ENCODE measurements around the gene TBX1.
"Not testable (repeated sequence)": the region's sequence is repeated elsewhere in the genome, so short reads cannot be mapped to it uniquely, and the experiment has no call there.

TBX1 gene

DNA sequence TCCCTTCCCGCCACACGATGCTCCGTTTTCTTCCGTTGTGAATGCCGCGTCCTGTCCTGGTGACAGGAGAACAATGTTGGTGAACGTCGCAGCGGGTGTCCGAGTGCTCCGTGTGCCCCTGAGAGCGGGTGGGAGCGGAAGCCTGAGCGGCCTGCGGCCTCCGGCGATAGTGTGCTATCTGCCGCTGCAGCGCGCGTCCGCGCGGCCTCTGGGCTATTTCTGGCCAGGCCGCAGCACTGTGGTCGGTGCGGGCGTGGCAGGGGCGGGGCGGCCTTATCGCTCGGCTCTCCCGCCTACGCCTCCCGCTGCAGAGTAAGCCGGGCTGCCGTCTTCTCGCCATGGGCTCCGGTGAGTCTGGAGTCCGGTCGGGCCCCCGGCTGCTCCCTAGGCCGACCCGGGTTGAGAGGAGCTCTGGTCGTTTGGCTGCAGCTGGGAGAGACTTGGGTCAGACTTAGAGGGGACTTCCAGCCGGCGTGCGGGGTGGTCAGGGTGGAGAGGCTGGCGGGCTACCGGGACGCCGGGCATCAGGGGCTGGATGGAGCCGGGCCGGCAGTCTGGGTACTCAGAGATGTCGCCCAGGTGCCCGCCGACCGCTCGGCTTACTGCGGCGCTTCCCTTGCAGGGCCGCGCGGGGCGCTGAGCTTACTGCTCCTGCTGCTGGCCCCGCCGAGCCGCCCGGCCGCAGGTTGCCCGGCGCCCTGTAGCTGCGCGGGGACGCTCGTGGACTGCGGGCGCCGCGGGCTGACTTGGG, 37.2 kb upstream of the TBX1 start, which contains the start of gene GP1BB:
Gene GP1BB, plus strand, starts transcription at position 308 of the 751 bp plus-strand sequence. Its CDS starts 31 bp downstream, at position 339.
- DNase-seq, result no peak

DNA sequence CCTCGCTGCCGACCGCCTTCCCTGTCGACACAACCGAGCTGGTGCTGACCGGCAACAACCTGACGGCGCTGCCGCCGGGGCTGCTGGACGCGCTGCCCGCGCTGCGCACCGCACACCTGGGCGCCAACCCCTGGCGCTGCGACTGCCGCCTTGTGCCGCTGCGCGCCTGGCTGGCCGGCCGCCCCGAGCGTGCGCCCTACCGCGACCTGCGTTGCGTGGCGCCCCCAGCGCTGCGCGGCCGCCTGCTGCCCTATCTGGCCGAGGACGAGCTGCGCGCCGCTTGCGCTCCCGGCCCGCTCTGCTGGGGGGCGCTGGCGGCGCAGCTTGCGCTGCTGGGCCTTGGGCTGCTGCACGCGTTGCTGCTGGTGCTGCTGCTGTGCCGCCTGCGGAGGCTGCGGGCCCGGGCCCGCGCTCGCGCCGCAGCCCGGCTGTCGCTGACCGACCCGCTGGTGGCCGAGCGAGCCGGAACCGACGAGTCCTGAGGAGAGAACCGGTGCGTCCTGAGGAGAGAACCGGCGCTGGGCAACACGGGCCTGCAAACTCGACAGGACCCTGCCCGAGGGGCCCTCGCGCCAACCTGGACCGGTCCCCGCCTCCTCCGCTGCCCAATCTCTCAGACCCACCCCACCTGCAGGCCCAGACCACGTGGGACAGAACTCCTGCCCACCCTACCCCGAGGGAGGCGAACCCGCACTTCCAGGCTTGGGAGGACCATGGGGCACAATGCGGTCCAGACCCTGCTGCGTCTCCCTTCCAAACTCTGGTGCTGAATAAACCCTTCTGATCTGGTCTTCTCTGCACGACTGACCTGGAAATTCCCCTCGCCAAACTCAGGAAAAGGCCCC, 36.4 kb upstream of the TBX1 start:
- DNase-seq, result no peak

DNA sequence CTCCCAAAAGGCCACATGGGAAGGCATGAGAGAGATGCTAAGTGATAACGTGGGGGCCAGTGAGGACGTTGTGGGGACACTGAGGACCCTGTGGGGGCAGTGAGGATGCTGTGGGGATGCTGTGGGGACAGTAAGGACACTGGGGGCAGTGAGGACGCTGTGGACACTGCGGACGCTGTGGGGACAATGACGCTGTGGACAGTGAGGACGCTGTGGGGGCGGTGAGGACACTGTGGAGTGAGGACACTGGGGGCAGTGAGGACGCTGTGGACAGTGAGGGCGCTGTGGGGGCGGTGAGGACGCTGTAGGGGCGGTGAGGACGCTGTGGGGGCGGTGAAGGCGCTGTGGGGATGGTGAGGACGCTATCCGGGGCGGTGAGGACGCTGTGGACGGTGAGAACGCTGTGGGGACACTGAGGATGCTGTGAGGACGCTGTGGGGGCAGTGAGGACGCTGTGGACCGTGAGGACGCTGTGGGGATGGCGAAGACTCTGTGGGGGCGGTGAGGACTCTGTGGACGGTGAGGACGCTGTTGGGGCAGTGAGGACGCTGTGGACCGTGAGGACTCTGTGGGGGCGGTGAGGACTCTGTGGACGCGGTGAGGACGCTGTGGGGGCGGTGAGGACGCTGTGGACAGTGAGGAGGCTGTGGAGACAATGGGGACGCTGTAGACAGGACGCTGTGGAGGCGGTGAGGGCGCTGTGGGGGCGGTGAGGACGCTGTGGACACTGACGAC, 35.5 kb upstream of the TBX1 start:
- DNase-seq, result no peak

DNA sequence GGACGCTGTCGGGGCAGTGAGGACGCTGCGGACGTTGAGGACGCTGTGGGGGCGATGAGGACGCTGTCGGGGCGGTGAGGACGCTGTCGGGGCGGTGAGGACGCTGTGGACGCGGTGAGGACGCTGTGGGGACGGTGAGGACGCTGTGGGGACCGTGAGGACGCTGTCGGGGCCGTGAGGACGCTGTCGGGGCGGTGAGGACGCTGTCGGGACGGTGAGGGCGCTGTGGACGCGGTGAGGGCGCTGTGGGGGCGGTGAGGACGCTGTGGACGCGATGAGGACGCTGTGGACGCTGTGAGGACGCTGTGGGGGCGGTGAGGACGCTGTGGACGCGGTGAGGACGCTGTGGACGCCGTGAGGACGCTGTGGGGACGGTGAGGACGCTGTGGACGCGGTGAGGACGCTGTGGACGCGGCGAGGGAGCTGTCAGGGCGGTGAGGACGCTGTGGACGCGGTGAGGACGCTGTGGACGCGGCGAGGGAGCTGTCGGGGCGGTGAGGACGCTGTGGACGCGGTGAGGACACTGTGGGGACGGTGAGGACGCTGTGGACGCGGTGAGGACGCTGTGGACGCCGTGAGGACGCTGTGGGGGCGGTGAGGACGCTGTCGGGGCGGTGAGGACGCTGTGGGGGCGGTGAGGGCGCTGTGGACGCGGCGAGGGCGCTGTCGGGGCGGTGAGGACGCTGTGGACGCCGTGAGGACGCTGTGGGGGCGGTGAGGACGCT, 34.4 kb upstream of the TBX1 start:
- DNase-seq, result not testable (repeated sequence)

DNA sequence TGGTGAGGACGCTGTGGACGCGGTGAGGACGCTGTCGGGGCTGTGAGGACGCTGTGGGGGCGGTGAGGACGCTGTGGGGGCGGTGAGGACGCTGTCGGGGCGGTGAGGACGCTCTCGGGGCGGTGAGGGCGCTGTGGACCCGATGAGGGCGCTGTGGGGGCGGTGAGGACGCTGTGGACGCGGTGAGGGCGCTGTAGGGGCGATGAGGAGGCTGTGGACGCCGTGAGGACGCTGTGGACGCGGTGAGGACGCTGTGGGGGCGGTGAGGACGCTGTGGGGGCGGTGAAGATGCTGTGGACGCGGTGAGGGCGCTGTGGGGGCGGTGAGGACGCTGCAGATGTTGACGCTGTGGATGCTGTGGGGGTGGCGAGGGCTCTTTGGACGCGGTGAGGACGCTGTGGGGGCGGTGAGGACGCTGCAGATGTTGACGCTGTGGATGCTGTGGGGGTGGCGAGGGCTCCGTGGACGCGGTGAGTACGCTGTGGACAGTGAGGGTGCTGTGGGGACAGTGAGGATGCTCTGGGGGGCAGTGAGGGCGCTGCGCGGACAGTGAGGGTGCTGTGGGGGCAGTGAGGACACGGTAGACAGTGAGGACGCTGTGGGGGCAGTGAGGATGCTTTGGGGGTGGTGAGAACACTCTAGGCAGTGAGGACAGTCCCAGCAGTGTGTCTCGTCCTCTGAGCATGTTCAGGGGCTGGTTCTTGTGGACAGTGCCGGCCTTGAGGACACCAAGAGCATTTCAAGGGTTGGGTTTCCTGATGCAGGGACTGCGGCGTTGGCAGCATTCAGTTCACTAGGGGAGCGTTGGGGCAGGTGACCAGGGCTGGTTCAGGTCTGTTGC, 33.0 kb upstream of the TBX1 start:
- DNase-seq, result no peak

DNA sequence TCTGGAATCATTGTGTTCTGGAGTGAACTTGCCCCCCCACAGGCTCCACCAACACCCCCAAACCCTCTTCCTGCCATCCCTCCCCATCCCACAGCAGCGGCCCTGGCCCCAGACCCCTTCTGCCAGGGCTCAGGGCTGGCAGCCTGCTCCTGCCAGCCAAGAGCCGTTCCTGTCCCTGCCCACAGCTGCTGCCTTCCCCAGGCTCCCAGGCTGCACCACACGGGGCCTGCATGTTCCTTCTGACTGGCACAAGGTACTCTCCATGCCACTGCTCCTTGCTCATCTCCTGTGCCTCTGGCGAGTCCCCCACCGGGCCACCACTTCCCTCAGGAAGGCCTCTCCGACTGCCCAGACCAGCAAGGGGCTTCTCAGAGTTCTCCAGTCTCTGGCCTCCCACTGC, 32.3 kb upstream of the TBX1 start:
- DNase-seq, result no peak

DNA sequence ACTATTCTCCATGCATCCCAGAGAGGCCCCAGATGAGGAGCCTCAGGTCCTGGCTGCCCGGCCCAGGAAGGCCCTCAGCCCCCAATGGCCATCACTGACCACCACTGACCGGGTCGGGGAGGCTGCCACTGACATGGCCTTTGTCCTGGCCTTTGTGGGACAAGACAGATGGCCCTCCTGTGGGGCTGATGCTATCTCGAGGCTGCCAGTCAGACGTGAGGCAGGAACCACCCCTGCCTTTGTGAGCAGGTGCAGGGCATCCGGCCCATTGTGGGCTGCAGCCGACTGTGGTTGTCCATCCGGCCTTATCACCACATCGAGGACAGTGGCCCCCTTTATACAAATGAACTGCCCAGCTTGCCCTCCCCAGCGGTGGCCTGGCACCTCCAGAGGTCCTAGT, 31.7 kb upstream of the TBX1 start:
- no peak for DNase-seq

DNA sequence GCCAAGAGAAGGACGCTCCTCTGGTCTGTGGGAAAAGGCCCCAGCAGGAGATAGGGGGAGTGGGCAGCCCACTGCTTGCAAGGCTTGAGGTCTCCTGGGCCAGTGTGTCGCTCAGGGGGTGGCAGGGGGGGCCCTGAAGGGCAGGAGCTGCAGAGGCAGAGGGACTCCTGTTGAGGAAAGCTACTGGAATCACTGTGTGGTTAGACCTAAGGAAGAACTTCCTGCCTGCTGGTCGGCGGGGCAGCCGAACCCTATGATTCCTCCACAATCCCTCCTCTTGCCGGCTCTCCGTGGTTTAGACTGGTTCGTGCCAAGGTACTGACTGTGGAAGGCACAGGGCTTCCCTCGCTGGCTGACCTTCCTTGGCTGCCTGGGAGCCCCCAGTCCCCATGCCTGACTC, 31.1 kb upstream of the TBX1 start:
- DNase-seq, result no peak

DNA sequence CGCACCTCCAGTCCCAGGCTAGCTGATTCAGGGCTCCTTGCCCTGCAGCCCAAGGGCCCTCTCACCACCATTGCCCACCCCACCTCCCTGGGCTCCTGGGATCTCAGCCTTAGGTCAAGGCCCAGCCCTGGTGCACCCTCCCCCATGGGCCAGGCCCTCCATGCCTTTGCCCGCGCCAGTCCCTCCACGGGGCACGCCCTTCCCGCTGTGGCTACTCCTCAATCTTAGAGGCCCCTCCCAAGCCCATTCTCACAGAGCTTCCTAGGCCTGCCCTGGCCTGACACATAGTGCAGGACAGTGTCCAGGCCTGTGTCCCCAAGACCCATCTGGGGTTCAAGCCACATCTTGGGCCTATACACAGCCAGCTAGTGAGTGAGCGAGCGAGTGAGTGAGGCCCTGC, 30.4 kb upstream of the TBX1 start:
- DNase-seq, result no peak

DNA sequence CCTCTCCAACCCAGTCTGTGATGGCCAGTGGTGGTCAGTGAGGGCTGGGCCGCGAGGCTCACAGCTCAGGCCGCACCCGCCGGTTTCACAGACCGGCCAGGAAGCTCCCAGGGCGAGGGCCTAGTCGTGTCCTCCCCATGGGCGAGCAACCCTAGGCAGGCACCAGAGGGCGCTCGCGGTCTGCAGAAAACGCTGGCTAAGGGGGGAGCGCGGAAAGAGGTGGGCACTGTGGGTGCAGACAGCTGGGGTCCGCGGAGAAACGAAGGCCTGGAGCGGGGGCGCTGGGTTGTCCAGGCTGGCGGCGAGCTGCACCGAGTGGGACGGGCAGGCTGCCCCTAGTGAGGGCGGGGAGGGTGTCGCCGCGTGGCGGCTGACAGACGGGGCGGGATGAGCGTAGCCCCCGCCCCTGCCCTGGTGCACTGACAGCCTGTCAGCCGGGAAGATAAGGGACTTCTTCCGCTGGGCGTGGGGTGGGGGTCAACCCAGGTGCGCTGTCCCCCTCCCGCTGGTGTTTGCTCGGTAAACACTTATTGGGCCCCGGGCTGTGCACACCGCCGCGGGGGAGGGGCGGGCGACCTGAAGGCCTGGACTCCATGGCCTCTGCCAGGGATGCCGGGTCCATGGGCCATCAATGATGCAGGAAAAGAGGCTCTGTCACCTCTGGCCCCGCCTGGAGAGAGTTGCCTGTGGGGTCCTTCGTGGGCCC, 29.8 kb upstream of the TBX1 start:
- peak; percentile 66 for DNase-seq

DNA sequence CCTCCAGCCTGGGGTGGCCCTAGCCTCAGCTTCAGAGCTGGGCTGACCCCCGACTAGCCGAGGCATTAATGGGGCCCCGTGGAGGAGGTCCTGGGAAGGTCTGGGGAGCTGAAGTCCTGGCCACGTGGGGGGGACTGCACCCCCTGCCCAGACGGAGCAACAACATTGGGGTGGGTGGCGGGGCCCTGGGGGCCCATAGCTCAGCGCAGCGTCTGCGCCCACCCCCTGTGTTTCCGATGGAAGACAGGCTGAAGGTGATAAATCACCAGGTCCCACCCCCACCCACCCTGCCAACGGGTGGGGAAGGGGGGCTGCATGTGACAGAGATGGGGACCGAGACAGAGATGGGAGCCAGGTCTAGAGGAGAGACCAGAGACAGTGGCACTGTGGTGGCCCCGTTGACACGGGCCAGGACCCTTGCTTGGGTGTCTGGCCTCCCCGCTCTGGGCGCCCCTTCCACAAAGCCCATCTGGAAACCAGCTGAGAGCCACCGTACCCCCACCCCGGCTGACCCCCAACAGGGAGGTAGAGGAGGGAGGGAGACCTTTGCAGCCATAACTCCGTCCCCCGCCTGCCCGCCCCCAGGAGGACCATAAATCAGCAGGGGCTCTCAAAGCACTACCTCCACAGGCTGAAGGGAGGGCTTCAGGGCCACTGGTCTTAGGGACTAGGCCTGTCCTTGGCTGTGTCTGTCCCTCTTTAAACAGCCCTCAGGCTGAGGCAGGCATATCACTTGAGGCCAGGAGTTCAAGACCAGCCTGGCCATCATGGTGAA, 29.0 kb upstream of the TBX1 start:
- DNase-seq, result no peak

DNA sequence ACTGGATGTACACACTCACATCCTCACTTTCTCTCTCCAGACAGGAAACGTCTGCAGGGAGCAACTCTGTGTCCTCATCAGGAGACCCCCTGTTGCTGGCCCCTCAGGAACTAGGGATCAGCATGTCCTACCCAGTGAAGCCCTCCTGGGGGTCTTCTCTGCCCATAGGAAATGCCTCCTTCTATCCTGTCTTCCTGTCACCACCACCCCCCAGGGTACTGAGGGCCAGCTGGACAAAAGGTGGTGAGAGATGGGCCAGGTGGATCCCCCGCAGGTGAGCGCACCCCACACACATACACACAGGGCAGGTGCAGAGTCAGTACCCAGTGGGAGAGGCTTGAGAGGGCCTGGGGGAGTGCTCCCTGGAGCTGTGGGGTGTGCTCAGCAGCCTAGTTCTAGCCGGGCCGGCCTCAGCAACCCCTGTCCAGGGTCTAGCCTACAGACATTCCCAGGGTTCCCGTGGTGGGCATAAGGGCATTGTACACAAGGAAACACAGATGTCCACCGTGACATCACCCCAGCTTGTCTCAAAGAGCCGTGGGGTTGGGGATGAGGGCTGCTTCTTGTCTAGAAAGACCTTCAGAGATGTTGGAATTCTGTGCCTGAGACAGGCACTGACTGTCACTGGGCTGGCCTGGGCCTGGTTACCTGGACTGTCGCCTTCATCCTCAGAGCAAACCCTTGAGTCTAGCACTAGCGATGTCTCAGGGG, 28.0 kb upstream of the TBX1 start:
- DNase-seq, result no peak

DNA sequence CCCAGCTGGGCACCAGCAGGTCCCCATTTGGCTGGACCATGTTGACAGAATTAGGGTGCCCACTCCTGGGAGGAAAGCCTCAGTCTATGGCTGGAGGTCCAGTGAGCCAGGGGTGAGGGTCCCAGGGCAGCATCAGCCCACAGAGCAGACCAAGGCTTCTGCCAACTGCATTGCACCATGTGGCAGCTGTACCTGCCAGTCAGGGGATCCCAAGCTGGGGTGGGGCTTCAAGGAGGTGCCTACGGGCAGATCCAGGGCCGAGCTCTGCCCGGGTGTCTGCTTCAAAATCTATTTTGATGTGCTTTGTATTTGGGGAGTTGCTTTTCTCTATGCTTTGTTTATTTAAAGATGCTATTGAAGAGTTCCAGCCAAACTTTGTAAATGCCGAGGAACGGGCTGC, 26.8 kb upstream of the TBX1 start:
- no peak for DNase-seq

DNA sequence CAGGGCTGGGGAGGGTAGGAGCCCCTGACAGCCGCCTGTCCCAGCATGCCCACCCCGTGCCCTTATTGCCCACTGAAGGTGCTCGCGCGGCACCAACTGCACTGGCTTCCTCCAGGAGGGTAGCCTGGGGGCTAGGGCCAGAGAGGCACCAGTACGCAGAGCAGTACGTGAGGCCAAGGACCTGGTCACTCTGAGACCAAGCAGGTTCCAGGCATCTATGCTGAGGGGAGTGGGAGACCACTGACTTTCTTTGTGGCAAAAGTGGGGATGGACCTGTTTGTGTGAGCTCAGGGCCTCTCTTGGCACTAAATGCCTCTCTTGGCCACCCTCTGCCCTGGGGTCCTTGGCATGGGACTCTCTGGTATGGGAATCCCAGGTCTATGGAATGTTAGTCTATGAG, 26.4 kb upstream of the TBX1 start:
- DNase-seq, result no peak

DNA sequence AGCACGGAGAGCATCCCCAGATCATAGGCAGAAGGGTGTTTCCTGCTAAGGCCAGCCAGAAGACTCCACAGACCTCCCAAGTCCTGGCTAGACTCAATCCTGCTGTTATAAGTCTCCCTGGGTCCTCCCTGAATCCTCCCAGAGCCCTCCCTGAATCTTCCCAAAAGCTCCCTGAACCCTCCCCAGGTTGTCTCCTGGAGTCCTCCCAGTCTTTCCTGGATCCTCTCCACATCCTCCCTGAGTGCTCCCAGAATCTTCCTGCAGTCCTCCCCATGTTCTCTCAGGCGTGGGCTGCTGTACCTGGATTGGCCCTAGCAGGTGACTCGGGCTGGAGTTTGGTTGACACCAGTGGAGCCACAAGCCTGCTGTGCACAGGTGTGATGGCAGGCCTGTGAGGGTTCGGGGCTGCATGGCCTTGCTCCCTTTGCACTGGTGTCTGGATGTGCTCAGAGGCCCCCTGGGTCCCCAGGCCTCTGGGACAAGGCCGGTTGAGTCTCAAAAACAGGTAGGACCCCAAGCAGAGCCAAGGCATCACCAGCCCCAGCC, 25.7 kb upstream of the TBX1 start:
- no peak for DNase-seq

DNA sequence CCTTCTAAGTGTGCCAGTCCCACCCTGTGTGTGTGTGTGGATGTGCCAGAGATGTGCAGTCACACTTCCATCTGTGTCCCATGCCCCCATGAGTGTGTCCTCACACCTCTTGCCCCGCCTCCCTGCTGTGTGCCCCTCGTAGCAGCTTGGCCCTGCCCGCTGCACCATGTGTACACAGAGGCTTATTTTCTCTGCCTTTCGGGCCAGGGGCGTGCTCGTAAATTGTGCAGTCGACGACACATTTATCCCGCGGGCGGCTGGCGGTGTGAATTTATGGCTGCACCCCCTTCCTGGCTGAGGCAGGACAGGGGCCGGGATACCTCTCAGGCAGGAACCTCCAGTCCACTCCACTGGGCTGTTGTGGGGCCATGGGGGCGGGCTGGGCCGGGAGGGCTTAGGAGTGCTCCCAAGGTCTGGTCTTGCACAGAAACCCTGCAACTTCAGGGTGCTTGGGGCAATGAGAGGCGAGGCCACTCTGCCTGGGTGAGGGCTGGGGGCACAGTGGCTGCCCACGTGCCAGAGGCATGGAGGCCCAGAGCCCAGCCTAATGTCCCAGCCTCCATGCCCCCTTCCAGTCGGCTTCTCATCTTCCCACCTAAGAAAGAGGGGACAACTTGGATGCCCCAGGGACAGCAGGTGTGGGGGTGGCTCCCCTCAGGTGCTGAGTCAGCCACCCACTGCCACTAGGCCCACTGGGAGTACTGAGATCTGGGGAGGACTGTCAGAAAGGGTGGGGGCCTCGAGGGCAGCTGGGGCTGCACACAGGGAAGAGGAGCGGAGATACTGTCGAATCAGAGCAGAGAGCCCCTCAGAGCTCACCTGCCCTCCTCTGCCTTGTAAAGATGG, 24.7 kb upstream of the TBX1 start:
- no peak for DNase-seq

DNA sequence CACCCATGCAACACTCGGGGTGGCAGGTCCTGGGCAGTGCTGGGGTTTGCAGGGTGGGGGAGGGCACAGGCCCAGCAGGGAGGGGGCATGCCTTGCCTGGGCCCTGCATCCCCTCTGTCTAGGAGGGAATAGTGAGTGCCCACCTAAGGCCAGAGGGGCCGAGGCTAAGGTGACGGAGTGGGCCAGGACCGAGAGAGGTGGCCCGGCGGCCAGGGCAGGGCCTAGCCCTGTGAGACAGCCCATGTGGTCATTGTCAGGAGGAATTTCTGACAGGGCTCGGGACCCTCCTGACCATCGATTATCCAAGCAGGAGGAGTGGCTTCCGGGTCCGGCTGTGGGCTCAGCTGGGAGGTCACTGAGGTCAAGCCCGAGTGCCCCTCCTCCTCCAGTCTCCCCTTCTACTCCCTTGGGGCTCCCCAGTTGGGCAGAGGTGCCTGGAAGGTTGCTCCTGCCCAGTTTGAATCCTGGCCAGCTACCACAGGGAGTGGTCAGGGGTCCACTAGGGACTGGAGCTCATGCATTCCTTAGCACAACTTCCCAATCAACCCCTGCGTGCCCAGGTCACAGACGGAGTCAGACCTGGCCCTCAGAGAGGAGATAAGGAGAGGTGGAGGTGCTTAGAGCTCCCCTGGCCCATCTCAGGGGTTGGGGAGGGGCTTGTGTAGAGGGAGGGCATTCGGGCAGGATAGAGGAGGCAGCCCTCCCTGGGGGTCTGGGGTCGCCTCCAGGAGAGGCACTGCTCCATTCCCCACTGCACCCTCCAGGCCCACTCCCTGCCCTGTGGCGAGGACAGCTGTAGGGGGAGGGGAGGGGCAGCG, 22.5 kb upstream of the TBX1 start:
- DNase-seq, result no peak
